Stimulated activated memory B cell treated with anti-CD40 and anti-IgM and Interleukin-4, amounts not matched to agents 10 μg/mL and 1 μg/mL and 100 μg/mL, for 72 hours (primary cell): ENCODE data around the gene GREM2.

Experiments
- ATAC-seq: fragments of 150-1000 bp; cut with Tn5 transposase; 2 replicates; pipeline ENCODE4 v1.10.0; 2021
- H3K27ac Mint-ChIP-seq: one replicate; pipeline ENCODE4 v1.8.0; 2022; ENCODE audit warnings: mild to moderate bottlenecking, mixed read lengths
- H3K27me3 Mint-ChIP-seq: one replicate; pipeline ENCODE4 v1.8.0; 2022; ENCODE audit warnings: mixed read lengths
- H3K36me3 Mint-ChIP-seq: one replicate; pipeline ENCODE4 v1.8.0; 2022; ENCODE audit warnings: mixed read lengths
- H3K4me1 Mint-ChIP-seq: one replicate; pipeline ENCODE4 v1.8.0; 2022; ENCODE audit warnings: mixed read lengths
- H3K4me3 Mint-ChIP-seq: one replicate; pipeline ENCODE4 v1.8.0; 2022; ENCODE audit warnings: mild to moderate bottlenecking, moderate library complexity, mixed read lengths
- H3K9me3 Mint-ChIP-seq: one replicate; pipeline ENCODE4 v1.8.0; 2022; ENCODE audit warnings: mixed read lengths

GREM2 gene

GRCh38 chr1:240611619-240612480 lies at the start of gene GREM2:
GREM2 (minus strand) TSS chr1:240612155; CDS start chr1:240493475, 118,680 bp downstream.
- no peaks in the 10 kb centered on the region for H3K36me3 Mint-ChIP-seq
- no peaks in the 10 kb centered on the region for H3K9me3 Mint-ChIP-seq
- peaks cover 46% of the 10 kb centered on the region for H3K27me3 Mint-ChIP-seq
- H3K4me3 Mint-ChIP-seq, result peak within 1 kb of the TSS; percentile 76
- peak; percentile 65 for ATAC-seq
- H3K4me1 Mint-ChIP-seq, result peaks cover 15% of the 10 kb centered on the region
- peak within 1 kb of the TSS; percentile 34 for H3K27ac Mint-ChIP-seq

- Mint-ChIP-seq H3K4me1 (no peaks in the 10 kb centered on the region), H3K27ac (no peak overlapping the region), H3K9me3 (no peaks in the 10 kb centered on the region), H3K27me3 (no peaks in the 10 kb centered on the region), H3K4me3 (no peak overlapping the region), H3K36me3 (no peaks in the 10 kb centered on the region)
- no peak for ATAC-seq
Observed at GRCh38 chr1:240658312-240658960, 46.5 kb upstream of the GREM2 start.

- Mint-ChIP-seq H3K4me3 (no peak overlapping the region), H3K9me3 (peaks cover 3% of the 10 kb centered on the region), H3K27ac (no peak overlapping the region), H3K4me1 (no peaks in the 10 kb centered on the region), H3K27me3 (no peaks in the 10 kb centered on the region), H3K36me3 (no peaks in the 10 kb centered on the region)
- ATAC-seq, result no peak
Observed at GRCh38 chr1:240656531-240656930, 44.6 kb upstream of the GREM2 start.

- no peak overlapping the region for H3K4me3 Mint-ChIP-seq
- no peaks in the 10 kb centered on the region for H3K27me3 Mint-ChIP-seq
- no peak overlapping the region for H3K27ac Mint-ChIP-seq
- no peaks in the 10 kb centered on the region for H3K36me3 Mint-ChIP-seq
- peaks cover 3% of the 10 kb centered on the region for H3K9me3 Mint-ChIP-seq
- no peaks in the 10 kb centered on the region for H3K4me1 Mint-ChIP-seq
- ATAC-seq, result no peak
Observed at GRCh38 chr1:240652961-240653409, 41.0 kb upstream of the GREM2 start.

GRCh38 chr1:240652549-240652948 lies 40.6 kb upstream of the GREM2 start:
- Mint-ChIP-seq H3K27me3 (no peaks in the 10 kb centered on the region), H3K27ac (no peak overlapping the region), H3K4me1 (no peaks in the 10 kb centered on the region), H3K36me3 (no peaks in the 10 kb centered on the region), H3K4me3 (no peak overlapping the region), H3K9me3 (peaks cover 3% of the 10 kb centered on the region)
- no peak for ATAC-seq

GRCh38 chr1:240650877-240651276 lies 38.9 kb upstream of the GREM2 start:
- Mint-ChIP-seq H3K27me3 (no peaks in the 10 kb centered on the region), H3K4me1 (no peaks in the 10 kb centered on the region), H3K9me3 (peaks cover 3% of the 10 kb centered on the region), H3K4me3 (no peak overlapping the region), H3K36me3 (no peaks in the 10 kb centered on the region), H3K27ac (no peak overlapping the region)
- ATAC-seq, result no peak

GRCh38 chr1:240649733-240650721 lies 38.1 kb upstream of the GREM2 start:
- H3K4me3 Mint-ChIP-seq, result no peak overlapping the region
- ATAC-seq, result no peak
- H3K36me3 Mint-ChIP-seq, result no peaks in the 10 kb centered on the region
- H3K27ac Mint-ChIP-seq, result no peak overlapping the region
- peaks cover 3% of the 10 kb centered on the region for H3K9me3 Mint-ChIP-seq
- H3K4me1 Mint-ChIP-seq, result no peaks in the 10 kb centered on the region
- no peaks in the 10 kb centered on the region for H3K27me3 Mint-ChIP-seq

- ATAC-seq, result no peak
- no peaks in the 10 kb centered on the region for H3K36me3 Mint-ChIP-seq
- no peak overlapping the region for H3K4me3 Mint-ChIP-seq
- no peaks in the 10 kb centered on the region for H3K27me3 Mint-ChIP-seq
- H3K27ac Mint-ChIP-seq, result no peak overlapping the region
- H3K4me1 Mint-ChIP-seq, result no peaks in the 10 kb centered on the region
- no peaks in the 10 kb centered on the region for H3K9me3 Mint-ChIP-seq
Observed at GRCh38 chr1:240646571-240647240, 34.8 kb upstream of the GREM2 start.

GRCh38 chr1:240644732-240645131 lies 32.8 kb upstream of the GREM2 start:
- H3K27me3 Mint-ChIP-seq, result no peaks in the 10 kb centered on the region
- no peaks in the 10 kb centered on the region for H3K9me3 Mint-ChIP-seq
- no peak overlapping the region for H3K27ac Mint-ChIP-seq
- no peak for ATAC-seq
- no peaks in the 10 kb centered on the region for H3K36me3 Mint-ChIP-seq
- H3K4me3 Mint-ChIP-seq, result no peak overlapping the region
- no peaks in the 10 kb centered on the region for H3K4me1 Mint-ChIP-seq

- Mint-ChIP-seq H3K4me1 (no peaks in the 10 kb centered on the region), H3K27me3 (no peaks in the 10 kb centered on the region)
Observed at GRCh38 chr1:240635466-240636256, 23.7 kb upstream of the GREM2 start.

GRCh38 chr1:240630409-240630808 lies 18.5 kb upstream of the GREM2 start:
- Mint-ChIP-seq H3K9me3 (peaks cover 2% of the 10 kb centered on the region), H3K4me3 (no peak overlapping the region), H3K27me3 (no peaks in the 10 kb centered on the region), H3K27ac (no peak overlapping the region), H3K4me1 (no peaks in the 10 kb centered on the region), H3K36me3 (no peaks in the 10 kb centered on the region)
- no peak for ATAC-seq

More at GRCh38 chr1:240635466-240636256, 23.7 kb upstream of the GREM2 start:
- no peak for ATAC-seq
- no peaks in the 10 kb centered on the region for H3K36me3 Mint-ChIP-seq
- H3K9me3 Mint-ChIP-seq, result peaks cover 2% of the 10 kb centered on the region
- H3K27ac Mint-ChIP-seq, result no peak overlapping the region
- H3K4me3 Mint-ChIP-seq, result no peak overlapping the region

- no peaks in the 10 kb centered on the region for H3K27me3 Mint-ChIP-seq
- no peaks in the 10 kb centered on the region for H3K4me1 Mint-ChIP-seq
- no peak overlapping the region for H3K4me3 Mint-ChIP-seq
- H3K36me3 Mint-ChIP-seq, result no peaks in the 10 kb centered on the region
- no peaks in the 10 kb centered on the region for H3K9me3 Mint-ChIP-seq
- H3K27ac Mint-ChIP-seq, result no peak overlapping the region
- ATAC-seq, result no peak
Observed at GRCh38 chr1:240621249-240621648, 9.3 kb upstream of the GREM2 start.

- Mint-ChIP-seq H3K4me1 (no peaks in the 10 kb centered on the region), H3K27me3 (no peaks in the 10 kb centered on the region), H3K4me3 (no peak overlapping the region), H3K9me3 (no peaks in the 10 kb centered on the region), H3K36me3 (no peaks in the 10 kb centered on the region), H3K27ac (no peak overlapping the region)
- no peak for ATAC-seq
Observed at GRCh38 chr1:240619906-240620621, 8.1 kb upstream of the GREM2 start.
